ENCODE measurements around the gene ATP6V1C2.
"Not testable (repeated sequence)": the region's sequence is repeated elsewhere in the genome, so short reads cannot be mapped to it uniquely, and the experiment has no call there.

The ATP6V1C2 gene

DNA sequence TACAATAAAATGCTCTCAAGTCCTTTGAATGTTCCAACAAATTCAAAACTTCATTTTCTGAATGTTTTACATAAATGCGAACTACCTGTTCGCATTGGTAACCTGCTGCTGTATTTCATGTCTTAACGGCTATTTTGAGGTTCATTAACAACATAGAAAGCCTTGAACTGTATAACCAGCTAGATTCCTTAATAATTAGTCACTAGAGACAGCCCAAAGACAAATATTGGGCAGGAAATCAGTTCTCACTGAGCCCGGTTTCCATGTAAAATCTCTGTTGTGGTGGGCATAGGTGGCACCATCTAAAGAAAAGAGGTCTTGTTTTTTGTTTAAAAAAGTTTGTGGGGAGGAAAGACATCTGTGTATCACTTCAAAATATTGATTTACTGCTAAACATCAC, 62.0 kb downstream of the ATP6V1C2 start:
- DNase-seq, result no peak

DNA sequence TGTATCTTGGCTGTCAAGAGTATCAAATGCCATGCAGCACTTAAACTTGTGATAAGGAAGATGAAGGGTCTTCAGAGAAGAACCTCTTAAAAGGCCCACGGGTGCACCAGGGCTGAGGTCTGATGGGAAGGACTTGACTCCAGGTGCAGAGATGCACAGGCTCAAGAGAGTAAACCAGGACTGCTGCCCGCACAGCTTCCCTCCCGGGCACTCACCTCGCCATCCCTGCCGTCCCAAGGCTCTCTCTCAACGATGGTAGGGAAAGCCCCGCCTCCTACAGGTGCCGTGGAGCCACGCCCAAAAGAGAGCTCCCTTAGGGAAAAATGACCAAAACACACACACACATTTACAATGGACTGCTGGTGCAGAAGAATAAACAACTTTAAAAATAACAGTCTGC, 63.3 kb downstream of the ATP6V1C2 start:
- no peak for DNase-seq

DNA sequence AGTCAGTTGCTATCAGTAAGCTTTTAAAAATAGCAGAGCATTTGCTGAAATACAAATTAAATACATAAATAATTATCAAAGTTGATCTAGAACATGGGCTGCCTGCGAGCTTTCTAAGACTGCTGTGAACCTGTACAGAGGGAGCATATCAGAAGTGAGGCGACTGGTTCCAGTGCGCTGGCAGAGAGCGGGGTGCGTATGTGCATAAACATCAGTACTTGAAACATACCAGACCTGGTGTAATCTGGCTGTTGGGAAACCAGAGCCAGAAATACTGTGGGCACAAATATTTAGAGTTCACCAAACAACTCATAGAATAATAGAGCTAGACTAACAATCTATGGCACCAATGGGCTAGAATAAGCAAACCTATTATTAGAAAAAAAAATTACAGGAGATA, 63.8 kb downstream of the ATP6V1C2 start:
- DNase-seq, result no peak

DNA sequence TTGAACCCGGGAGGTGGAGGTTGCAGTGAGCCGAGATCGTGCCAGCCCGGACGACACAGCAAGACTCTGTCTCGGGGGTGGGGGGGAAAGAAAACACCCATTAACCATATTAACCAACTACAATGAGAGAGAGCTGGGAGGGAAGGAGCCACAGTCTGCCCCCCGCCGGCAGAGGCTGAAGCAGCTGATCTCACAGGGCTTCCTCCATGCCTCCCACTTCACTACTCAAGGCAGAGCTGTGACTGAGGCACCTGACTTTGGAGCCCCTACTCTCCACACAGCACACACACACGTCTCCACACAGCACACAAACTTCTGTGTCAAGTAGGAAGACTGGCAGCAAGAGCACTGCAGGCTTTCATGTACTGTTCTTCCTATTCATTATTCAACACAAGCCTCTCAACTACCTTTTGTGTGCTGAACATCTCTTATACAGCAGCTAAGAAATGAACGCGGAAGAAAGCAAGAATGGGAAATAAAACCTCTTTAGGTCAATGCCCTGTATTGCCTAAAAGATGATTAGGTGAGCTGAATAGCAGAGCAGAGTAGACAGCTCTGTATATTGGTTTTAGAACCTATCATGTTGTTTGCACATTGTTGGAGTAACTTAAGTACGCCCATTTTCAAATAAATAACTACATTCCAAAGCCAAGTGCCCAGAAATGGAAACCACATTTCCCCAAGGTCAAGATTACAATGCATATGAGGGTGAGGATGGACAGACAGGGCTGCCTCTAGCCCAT, 65.0 kb downstream of the ATP6V1C2 start:
- no peak for DNase-seq

DNA sequence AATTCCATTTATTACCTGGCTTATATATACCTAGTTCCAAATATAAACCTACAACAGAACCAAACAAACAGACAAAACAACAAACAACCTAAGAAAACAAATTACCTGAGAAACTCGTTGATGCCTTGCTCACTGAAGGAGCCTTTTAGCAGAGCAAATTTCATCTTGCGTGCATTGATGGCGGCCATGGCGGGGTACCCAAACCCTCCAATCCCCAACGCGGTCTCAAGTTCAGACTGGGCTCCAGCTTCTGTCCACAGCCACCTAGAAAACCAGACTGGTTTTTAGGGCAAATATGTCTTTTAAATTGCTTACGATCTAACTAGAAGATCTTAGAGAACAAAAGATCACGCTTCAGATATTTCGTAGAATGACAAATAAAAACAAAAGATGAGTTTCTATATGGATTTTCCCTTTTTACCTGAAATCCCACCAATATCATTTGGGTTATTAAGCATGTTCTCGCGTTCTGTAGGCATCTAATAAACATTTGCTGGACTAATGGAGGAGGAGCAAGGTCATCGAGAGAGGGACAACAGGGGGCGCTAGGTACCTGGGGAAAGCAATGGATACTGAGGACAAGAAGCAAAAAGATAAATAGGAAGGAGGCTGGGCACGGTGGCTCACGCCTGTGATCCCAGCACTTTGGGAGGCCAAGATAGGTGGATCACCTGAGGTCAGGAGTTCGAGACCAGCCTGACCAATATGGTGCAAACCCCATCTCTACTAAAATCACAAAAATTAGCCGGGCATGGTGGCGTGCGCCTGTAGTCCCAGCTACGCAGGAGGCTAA, 65.9 kb downstream of the ATP6V1C2 start:
- no peak for DNase-seq

DNA sequence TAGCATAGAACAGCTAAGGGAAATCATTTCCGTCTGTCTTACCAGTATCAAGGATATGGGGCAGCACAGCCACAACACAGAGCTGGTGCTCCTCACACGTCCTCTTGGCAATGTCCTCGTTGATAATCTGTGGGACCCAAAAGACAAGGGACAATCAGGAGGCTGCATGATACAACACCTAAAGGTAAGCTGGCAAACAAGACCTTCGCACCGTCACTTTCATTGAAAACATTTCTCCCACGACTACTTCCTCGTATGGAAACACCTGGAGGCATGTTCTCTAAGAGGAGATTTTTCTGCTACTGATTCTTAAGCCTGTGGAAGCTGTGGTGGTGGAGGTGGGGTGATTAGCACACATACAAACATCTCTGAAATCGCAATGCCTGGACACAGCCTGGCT, 67.4 kb downstream of the ATP6V1C2 start:
- no peak for DNase-seq

DNA sequence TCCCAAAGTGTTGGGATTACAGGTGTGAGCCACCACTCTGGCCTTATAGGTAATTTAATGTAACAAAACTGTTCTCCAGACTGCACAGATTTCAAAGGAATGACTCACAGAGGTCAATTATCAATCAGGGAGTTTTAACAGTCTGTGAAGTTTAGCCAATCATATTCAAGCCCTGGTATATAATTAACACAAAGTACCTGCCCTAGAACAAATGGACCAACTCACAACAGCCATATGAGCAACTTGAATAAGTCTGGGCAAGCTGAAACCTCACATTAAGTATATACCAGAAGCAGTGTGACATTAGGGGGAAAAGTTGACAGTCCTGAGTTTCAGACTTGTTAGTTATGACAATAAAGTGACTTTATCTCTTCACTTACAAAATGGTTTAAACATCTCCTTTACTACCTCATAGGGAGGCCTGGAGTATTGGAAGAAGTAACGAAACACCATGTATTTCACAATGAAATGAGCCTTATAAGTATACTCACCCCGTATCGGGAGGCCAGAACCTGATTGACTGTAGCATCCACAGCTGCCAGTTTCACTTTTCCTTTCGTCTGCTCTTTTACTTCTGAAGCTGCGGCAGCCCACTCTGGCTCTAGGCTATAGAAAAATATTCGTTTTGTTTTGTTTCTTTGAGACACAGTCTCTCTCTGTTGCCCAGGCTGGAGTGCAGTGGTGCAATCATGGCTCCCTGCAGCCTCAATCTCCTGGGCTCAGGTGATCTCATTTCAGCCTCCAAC, 69.0 kb downstream of the ATP6V1C2 start:
- no peak for DNase-seq

DNA sequence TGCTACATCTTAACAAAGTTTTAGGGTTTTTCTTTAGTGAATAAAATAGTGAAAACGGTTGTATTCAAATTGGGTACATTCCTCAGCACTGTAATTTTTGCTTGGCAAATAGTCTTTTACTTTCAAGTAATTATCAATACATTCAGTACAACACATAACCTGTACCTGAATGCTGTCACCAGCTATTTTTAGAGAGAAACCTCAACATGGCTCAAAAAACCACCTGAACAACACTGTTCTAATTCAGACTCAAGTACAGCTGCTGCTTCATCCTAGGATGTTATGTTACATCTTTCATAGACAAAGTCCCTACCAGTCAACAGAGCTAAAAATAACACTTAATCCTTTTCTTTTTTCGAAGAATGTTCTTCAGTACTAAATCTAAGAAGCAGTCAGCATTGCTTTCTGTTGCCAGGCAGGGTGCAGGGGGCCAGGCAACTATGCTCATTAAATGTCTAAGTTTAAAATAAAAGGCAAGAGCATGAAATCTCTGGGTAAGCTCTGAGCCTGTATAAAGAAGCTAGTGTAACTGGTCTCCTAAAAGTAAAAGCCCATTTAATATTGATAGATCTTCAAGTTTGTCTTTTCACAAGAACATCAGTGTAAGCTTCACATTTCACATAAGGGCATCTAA, 70.7 kb downstream of the ATP6V1C2 start:
- DNase-seq, result no peak

DNA sequence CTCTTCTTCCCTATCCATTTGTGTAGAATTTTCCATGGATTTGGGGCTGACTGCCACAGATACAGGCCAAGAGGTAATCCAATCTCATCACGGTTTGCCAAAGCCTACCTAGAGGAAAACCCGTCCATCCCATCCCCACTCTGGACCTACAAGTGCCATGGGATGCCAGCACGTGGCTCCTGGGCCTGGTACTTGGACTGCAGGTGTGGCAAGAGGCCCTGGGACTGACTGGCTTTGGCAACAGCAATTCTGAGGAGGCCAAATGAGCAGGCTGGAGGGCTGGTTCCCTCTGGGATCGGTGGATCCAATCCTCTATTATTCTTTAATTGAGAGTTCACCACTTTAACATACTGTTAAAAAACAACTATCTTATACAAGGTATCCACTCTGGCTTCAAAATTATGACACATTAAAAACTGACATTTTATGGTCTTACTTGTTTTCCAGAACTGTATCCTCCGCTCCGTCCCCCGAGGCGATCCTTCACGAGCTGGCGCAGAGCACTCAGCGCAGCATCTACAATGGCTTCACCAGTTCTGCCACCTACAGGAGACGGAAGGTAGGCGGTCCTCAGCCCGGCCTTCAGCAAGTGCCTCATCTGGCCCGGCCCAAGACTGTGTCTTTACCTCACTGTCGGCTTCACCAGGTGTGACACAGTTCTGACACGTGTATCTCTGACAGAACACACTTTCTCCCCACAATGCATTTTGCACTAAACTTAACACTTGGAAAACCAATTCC, 71.4 kb downstream of the ATP6V1C2 start:
- peak in 2 of 56 donors; percentile 17 to 19 for DNase-seq

DNA sequence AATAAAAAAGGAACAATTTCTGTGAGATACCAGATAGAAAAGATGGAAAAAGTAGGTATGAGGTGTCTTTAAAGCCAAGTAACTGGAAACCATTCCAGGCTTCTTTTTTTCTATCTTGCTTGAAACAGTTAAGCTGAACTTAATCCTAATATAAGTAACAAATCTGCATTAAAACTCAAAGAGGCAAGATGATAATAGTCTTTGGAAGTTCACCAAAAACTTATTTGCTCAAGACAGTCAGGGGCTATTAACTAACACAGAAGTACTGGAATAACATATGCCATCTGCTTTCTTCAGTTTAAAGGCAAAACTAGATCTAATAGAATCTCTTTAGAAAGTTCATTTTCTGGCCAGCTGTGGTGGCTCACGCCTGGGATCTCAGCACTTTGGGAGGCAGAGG, 72.4 kb downstream of the ATP6V1C2 start:
- no peak for DNase-seq

DNA sequence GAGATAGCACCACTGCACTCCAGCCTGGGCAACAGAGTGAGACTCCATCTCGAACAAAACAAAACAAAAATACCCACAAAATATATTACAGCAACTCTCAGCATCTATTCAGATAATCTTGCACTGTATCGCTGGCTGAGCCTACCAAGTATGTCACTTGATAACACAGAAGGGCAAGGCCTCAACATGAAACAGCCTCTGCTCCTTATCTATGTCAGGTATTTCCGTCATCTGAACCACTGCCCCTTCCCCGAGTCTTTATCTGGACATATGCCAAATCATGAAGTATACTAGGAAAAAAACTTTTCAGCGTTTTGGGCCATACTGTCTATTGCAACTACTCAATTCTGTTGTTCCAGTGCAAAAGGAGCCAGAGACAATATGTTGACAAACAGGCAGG, 73.4 kb downstream of the ATP6V1C2 start:
- no peak for DNase-seq

DNA sequence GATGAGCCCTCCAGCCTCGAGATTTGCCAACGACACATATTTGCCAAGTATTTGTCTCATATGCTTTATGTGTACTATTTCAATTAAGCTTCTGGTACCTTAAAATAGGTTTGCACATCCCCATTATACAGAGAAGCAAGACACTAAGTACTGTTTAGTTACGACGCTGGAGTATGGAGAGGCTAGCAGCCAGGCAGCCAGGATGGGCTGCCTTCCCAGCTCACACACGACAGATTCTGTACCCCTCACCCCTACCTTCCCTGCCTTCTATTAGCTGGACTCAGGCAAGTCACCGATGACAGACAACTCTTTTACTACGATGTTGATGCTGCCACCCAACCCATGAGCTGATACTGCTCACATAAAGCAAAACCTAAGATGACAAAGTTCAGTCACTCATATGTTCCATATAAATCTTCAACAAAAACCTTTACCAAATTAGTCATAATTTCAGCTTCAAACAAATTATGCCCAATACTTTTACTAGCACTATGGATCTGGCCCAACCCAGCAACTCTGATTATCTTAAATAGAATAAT, 74.1 kb downstream of the ATP6V1C2 start:
- no peak for DNase-seq

DNA sequence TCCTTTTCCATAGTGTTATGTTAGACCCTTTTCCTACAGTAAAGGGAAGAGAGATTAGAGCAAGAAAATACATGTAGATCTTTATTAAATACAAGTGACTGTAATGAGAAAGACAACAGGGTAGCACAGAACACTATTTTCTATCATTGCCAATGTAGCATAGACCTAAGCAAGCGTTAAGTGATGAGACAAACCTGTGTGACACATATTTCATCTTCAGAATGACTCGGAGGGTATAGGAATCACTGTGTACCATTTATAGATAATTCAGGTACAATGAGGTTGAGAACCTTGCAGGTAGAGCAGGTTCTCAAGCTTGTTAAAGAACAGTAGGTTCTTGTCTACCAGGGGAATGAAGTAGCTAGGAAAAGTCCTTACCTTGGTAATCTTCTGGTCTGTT, 75.3 kb downstream of the ATP6V1C2 start:
- no peak for DNase-seq

DNA sequence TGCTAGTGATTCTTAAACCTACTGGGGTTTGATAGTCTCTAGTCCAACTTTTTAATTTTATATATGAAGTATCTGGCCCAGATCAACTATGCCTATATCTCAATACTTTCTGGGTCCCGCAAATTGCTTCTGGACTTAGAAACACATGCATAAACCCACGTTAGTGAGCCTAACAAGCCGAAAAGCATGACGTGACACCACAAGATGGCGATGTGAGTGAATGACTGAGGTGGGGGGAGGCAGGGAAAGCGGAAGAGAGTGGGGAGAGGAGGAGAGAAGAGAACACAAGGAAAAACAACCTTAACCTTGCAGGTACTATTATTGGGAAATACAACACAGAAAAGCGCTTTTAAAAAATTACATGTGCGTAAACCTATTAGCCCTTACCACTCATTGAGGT, 77.4 kb downstream of the ATP6V1C2 start:
- no peak for DNase-seq

DNA sequence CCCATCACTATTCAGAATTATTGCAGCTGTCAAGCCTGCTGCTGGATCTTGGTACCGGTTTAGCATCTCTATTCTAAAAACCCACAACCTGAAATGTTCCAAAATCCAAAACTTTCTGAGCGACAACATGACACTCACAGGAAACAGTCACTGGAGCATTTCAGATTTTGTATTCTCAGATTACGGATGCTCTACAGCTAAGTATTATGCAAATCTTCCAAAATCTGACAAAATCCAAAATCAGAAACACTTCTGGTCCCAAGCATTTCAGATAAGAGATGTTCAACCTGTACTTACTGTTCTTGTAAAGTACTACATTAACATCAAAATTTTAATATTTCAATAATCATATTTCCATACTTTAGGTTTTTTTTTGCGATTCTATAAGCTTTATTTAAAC, 78.7 kb downstream of the ATP6V1C2 start:
- no peak for DNase-seq

DNA sequence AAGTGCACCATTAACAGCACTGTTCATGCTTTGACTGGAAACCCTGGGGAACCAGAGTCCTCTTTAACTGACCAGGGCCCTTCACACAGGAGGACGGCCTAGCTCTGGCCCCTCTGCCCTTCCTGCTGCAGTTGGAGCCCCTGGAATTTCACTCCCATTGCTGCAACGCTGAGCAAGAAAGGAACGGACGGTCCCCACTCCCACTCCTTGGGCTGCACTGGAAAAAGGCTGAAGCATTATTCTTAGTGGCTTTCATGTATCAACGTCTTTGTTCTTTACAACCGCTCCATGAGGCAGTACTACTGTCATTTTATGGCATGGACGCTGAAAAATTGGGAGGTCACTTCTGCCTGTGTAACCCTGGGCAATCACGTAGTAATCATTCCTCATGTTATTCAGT, 81.2 kb downstream of the ATP6V1C2 start:
- DNase-seq, result no peak

DNA sequence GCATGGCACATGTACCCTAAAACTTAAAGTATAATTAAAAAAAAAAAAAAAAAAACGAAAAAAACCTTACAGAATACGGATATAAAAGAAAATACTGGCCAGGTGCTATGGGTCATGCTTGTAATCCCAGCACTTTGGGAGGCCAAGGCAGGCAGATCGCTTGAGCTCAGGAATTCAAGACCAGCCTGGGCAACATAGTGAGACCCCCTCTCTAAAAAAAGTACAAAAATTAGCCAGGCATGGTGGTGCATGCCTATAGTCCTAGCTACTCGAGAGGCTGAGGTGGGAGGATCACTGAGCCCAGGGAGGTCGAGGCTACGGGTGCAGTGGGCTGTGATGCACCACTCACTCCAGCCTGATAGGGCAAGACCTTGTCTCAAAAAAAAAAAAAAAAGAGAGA, 84.6 kb downstream of the ATP6V1C2 start:
- not testable (repeated sequence) for DNase-seq

DNA sequence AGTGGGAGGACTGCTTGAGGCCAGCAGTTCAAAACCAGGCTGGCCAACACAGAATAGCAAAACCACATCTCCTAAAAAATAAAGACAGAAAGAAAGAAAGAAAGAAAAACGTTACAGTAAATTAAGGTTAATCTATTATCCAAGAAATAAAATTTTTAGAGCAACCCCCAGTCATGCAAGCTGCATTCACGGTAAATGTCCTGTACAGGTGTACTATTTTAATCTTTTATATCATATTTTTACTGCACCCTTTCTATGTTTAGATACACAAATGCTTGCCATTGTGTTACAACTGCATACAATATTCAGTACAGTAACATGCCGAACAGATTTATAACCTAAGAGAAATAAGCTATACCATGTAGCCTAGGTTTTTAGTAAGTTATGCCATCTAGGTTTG, 85.1 kb downstream of the ATP6V1C2 start:
- DNase-seq, result no peak

DNA sequence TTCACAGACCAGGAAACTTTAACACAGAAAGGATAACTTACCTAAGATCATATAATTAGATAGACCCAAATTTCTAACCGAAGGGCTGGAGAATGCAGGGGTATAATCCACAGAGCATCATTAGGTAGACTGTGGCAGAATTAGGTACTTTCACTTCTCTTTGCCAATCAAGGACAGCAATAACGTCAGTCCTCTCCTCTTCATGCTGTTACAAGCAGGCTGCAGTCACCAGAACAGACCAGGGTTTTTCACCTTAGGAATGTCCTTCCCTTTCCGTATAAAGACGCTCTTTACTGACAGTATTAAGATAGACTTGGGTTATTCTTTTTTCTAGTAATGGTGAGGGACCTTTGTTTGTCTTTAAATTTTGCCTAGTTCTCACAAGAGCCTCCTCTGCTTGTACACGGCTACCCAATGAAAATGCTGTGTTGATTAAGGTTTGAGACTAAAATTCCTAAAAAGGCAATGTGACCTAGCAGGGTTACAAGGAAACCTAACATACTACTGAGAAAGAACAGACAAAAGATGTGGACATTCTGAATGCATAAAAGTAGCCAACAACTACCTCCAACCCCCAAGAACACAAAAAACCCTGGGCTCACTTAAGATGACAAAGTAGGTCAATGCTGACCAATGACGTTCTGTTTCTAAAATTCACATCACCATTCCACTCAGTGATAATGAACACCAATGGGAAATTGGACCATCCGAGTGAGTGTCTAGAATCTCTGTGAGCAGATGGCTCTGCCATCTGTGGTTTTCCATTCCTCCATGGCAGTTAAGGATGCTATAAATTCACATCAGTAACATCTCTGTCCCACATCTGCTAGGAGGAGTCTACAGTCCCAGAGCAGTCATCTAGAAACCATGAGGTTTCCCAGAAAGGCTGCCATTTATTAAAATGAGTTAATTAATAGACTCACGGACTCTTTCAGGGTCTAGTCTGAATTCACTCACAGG, 89.1 kb downstream of the ATP6V1C2 start:
- no peak for DNase-seq

DNA sequence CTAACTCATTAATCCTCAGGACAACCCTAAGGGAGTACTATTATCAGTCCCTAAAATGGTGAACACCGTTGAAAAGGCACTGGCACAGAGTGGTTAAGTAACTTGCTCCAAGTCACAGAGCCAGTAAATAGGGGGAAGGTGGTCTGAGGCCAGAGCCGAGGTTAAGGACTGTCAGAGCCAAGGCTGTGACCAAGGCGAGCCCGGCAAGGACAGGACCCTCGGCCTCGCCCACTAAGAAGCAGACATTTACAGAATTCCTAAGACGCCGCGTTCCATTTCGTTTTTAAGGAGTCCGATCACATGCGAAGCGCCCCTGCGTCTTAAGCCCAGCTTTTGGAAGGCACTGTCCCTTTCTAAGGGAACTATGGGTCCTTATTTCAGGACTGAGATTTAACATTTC, 90.1 kb downstream of the ATP6V1C2 start:
- DNase-seq, result no peak
